LHCN-M2 (cell line): ENCODE measurements around the gene TRMU. TPM values are rescaled to one million over a fixed set of nuclear protein-coding genes. Genes with fewer than 3 reads are reported as not detected.

ENCODE experiments used
- DNase-seq: peaks from one replicate; pipeline ENCODE4 v3.0.0-alpha.2; 2012; ENCODE audit warnings: low read depth
- total RNA-seq: library from RNA; depleted of rRNA; stranded (reverse); fragments of >200 nt; gene quantifications from 2 replicates; pipeline ENCODE4 v1.2.3, GENCODE V29; 2014

The TRMU gene
- total RNA-seq, 1 experiment from 2014 or later: 53.6 TPM

DNA sequence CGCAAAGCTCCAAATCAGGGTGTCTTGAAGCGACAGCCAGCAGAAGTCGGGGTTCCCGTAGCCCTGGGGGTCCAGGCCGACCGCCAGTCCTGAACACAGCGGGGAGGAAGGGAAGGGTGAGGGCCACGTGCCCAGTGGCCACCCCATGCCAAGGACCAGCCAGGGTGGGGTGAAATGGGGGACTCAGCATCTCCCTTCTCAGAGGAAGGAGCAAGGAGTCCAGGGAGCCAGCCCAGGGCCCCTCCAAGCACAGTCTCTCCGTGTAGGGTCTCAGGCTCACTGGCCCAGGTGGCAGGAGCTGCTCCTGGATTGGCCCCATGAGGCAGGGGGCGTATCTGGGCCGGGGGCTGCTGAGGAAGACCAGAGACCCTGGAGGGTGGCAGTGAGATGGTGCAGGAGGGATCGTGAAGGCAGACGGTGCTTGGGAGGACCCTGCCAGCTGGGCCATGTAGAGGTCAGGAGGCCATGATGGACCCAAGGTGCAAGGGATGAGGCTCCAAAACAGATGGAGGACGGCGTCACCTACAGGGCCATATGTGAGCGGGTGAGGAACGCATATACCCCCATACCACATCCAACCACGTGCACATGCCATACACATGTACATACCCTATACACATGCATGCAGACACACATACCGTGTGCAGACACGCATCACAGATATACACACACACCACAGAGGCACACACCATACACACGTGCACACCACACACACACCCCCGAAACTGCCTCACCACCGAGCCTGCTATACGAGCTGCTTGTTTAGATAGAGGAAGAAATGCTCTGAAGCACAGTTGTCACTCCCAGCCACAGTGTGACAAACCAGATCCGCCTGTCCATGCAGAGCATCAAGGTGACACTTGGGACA lies 34.4 kb downstream of the TRMU start:
- DNase-seq: no peak

DNA sequence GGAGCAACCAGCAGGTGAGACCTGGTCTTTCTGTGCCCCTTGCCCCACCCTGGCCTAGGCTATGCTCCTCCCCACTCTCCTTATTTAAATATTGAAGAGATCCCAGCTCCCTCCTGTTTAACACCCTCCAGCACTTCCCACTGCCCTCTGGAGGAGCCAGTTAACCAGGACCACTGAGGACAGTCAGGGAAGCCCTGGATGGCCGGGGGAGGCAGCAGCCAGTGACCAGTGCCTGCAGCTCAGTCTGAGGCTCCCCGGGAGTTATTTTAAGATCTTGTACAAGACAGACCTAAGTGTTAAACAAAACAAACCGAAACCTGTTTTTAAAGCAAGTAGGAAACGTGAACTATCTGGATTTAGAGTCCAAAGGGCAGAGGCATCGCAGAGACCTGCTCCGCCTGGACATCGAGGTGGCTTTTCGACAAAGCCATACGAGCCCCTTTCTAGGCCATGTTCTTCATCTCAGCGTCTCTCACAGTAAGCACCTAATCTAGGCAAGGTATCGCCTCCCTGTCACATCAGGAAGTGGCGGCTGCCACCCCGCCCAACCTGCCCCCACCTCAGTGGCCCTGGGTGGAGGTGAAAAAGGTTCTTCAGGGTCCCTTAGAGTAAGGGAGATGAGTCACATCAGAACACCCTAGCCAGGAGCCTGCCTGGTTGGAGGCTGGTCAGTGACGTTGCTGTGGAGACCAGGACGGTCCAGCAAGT lies 35.2 kb downstream of the TRMU start:
- DNase-seq: no peak

DNA sequence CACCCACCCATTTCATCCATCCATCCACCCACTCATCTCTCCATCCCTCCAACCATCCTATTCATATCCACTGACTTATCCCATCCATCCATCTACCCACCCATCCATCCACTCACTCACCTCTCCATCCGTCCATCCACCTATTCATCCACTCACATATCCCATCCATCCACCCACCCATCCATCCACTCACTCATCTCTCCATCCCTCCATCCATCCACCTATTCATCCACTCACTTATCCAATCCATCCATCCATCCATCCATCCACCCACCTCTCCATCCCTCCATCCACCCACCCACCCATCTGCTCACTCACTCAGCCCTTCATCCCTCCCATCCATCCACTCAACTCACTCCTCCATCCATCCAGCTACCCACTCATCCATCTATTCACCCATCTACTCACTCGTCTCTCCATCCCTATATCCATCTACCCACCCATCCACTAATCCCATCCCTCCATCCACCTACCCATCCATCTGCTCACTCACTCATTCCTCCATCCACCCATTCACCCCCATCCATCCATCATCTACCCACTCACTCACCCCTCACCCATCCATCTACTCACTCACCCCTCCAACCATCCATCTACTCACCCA lies 36.2 kb downstream of the TRMU start:
- no peak for DNase-seq

DNA sequence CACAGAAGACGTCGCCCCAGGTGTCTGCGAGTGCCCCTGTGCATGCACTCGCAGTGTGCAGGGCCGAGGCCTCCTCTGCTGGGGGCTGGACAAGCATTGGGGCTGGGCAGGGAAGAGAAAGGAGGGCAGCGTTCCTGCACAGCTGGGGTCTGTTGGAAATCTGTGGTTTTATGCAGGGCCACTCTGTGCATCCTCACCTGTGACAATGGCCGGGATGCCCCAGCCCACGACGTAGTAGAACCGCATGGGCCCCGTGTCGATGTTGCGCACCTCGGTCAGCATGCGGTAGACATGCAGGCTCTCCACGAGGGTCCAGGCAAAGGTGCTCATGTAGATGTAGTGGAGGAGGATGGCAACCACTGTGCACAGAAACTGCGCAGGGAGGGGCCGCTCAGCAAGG lies 37.2 kb downstream of the TRMU start:
- no peak for DNase-seq

DNA sequence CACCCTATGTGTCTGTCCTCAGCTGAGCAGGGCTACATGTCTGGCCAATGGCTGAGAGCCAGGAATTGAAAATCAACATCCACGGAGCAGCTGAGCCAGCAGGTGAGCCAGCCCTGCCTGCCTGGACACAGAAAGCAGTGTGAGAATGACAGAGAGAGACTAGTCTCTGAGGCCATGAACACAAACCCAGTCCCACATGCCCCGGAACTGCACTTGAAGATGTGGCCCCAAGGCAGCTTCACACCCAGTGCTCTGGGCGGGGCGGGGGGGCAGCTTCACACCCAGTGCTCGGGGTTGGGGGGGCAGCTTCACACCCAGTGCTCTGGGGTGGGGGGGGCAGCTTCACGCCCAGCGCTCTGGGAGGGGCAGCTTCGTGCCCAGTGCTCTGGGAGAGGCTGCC lies 37.6 kb downstream of the TRMU start:
- DNase-seq: no peak

DNA sequence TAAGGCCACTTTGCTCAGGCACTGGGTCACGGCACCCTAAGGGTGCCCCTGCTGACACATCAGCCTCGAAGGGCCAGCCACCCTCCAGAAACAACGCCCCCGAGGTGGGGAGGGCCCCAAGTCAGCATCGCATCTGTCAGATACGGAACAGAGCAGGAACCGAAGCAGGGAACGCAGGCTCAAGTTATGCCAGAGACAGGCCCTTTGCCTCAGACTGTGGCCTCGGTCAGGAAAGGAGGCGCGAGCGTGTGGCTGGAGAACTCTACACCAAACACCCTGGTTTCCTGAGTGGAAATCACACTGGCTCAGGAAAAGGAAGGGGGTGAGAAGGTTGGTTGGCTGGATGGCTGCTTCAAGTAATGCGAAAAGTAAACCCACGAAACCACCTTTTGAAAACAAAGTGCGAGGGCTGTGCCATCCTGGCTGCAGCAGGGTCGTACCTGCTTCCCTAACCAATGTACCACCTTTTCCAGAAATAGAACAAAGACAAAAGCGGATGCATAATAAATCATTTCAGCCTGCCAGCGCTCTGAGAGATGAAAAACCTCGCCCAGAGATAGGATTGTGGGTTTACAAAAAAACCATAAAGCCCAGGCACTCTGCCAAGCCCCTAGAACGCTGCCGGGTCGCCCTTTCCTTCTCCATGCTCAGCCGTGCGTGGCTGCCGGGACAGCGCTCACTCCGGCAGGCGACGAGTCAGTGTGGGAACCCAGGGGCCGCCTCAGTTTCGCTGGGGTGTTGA lies 38.6 kb downstream of the TRMU start:
- DNase-seq: no peak

DNA sequence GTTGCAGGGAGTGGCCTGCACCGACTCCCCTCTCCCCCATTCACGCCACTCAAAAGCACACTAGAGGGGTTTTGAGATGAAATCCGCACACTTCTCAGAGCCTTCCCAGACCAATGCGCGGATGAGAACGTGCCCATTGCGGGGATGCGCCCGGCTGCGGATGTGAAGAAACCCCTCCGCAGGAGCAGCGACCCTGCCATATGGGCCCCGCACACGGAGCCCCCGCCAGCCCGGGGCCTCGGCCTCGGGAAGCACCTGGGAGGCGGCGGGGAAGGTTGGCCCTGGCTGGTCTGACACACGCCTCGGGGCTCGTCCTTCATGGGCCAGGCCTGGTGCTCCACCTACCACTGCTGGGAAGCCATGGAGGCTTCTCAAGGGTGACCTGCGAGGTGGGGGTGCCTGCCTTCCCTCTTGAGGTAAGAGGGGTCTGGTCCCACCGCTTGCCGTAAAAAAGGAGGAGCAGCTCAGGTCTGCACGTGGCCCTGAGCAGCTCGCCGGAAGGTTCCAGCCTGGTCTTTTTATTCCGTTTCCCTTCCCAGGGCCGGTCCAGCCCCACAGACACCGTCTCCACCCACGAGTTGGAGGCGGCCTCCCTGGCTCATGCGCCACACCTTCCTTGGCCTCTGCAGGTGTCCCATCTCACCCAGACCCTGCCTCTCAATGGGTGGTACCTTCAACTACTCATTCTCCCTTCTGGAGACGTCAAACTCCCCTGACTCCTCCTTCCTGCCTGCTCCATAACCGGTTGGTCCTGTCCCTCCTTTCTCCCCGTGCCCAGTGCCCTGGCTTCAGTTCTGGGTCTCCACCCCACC lies 39.4 kb downstream of the TRMU start:
- DNase-seq: no peak

DNA sequence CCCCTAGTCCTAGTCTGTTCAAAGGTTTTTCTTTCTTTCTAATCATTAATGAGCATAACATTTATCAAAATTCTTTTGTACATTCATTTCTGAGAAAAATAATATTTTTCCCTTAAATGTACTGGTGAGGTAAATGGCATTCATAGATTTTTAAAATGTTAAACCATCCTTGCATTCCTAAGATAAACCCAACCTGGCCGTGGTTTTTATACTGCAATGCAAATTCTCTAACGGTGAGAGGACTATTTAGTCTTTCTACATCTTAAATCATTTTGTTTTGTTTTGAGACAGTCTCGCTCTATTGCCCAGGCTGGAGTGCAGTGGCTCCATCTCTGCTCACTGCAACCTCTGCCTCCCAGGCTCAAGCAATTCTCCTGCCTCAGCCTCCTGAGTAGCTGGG lies 40.6 kb downstream of the TRMU start:
- no peak for DNase-seq

DNA sequence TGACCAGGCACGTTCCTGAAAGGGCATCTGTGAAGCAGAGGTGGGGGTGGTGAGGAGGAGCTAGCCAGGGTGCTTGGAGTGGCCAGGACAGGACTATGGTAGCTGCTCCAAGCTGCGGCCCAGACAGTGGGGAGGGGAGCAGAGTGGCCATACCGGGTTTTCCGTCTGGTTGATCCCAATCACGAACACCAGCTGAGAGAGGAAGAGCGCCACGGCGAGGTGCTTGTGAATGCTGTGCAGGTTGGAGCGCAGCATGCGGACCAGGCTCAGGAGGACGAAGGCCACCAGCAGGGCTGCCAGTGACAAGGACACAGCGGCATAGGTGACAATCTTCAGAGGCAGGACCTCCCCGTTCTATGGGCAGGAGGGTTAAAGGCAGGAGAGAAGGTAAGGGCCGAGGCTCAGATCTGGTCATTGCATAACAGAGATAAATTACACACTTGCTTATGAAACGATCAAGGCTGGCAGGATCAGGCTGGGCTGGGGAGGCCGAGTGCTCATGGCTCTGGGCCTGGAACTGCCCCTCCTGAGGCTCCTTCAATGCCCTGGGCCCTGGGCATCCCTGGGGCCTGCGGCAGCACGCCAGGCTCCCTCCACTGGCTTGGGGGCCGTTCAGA lies 41.5 kb downstream of the TRMU start:
- DNase-seq: no peak

DNA sequence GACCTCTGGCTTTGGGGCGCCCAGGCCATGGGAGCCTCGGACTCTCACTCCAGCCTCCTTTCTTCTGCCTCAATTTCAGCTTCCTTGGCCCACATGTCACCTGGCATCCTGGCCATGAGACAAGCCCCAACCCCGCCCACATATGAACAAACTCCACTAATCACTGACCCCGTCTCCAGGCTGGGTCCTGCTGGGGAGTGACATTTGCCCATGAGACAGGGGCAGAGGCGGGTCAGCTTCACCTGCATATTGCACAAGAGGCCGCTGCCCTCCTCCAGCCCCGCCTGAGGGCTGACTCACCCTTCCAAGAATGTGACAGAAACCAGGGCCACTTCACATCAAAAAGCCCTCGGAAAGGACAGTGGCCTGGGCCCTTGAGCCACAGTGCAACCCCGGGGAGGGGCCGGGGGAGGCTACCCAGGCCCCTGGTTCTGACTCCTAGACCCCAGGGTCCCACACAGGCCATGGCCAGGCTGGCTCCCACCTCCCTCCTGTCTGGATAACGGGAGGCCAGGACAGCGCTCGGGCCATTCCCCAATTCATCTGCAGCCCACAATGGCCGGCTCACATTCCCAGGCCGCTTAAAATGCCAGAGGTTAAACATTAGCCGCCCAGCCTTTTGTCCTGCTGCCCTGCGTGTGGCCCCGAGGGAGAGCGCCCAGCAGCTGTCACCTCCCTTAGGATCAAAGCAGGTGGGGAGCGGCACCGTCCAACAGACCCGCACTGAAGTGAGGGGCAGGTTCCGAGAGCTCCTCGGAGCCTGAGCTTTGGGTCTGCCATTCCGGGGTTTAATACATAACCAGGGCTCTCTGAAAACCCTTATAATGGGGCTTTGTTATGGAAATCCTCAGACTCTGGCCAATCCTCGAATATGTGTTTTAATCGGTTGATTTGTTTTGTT lies 42.3 kb downstream of the TRMU start:
- no peak for DNase-seq

DNA sequence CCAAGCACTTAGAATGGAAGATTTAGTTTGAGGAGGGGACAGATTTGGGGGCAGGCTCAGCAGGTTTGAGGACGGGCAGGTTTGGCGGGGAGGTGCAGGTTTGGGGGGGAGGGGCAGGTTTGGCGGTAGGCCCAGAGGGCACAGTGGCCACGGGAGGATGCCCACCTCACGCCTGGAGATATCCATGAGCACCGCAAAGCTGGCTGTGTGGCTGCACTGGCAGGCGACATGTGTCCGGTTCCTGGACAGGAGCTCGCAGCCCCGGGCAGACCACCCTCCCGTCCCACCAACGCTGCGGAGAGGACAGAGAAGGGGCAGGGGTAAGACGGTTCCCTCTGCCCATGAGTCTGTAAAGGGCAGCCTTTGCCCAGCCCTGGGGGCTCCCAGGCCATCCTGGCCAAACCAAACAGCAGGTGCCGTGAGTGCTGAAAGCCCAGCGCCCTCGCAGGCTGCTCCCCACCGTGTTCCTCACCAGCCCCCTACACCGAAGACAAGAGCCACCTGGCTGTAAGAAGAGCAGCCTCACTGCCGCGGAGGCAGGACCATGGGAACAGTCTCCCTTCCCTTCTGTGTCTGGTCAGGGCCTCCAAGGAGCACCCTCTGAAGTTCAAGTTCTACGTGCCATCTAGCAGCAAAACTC lies 43.0 kb downstream of the TRMU start:
- no peak for DNase-seq

DNA sequence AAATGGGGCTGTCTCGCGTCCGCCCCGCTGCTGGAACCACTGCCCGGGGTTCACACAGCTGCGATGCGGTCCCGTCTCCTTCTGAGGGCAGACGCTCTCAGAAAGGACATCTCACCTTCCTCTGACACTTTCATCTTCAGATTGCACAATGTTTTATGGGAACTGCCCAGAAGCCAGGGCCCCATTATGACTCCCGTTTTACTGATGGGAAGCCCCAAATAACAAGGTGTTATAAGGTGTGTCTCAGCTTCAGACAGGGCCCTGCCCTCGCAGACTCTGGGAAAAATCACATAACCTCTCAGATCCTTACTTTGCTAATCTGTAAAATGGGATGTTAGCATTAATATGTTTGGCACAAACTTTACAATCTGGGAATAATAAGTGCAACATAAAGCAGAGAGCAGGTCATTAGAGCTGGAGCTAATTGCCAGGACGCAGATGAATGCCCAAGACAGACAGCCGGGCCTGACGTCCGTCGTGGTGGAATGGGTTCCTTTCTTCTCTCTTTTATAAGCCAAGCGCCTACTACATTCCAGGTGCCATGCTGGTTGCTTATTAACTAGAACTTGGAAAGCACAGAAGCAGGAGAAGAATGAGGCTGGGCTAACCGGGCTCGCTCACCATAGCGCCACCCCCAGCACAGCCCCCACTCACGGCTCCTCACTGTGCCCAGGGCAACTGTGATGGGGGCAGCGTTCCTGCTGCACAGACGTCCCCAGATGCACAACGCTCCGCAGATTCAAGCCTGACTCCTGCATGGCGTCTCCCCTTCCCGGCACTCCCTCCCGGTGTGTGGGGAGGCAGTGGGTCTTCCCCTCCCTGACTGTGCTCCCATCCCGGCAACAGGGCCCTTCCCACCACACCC lies 43.8 kb downstream of the TRMU start:
- DNase-seq: no peak

DNA sequence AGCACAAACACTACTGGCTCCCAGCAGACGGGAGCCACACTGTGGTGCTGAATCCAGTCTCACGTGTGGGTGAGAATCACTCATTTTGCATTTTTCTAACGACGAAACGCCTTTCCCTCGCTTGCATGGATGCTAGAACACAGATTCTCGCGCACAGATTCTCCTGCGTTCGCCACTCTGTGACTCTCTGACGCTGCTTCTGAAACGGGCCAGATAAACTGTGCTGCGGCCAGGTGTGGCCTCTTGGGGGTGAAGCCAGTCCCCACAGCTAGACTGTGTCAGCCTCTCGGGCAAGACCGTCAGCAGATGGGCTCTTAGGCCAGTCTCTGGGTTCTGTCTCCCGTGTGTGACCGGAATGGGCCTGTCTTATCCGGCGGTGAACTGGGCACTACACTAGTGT lies 44.6 kb downstream of the TRMU start:
- no peak for DNase-seq

DNA sequence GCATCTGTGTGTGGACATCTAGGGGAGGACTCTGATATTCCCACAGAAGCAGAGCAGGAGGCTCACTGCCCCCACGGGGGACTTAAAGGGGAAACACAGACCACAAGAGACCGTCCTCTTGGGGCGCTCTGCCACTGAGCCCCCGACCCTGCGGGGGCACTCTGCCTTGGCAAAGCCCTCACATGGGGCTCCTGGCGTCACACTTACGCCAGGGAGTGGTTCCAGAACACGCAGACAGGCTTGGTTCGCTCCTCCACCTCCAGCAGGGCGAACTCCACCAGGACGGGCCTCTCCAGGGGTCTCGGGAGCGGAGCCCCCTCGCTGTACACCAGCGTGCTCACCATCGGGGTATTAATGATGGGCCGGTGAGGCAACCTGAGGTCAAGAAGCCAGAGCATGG lies 45.1 kb downstream of the TRMU start:
- DNase-seq: no peak

DNA sequence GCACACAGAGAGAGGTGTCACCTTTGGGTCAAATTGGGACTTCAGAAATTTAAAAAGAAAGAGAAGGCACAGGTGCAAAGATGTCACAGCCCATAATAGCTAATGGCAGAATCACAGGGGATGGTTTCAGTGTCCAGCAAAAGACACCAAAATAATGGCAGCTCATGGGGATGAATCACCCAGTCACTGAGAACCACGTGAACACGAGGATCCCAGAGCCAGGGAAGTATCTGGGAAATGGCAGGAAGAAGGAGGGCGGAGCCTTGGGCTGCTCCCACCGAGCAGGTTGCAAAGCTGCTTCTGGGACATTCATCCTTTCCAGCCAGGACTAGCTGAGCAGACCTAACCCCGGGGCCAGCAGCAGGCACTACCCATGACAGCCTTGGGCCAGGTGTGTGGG lies 45.6 kb downstream of the TRMU start:
- DNase-seq: peak; percentile 5

DNA sequence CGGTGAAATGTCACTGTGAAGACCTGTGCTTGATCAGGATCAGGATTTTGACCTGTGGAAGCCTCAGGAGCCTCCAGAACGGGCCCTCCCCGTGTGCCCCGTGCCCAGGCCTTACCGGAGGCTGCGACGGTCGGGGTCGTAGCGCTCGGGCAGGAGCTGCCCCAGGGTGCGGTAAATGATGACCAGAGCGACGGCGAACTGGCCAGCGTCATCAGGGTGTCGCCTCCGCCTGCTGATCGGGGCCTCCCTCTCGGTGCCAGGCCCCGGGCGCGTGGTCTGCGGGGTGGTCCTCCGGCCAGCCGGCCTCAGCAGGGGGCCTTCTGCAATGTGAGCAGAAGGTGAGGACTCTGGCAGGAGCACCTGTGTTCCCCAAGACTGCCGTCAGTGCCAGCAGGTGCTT lies 46.2 kb downstream of the TRMU start:
- DNase-seq: no peak

DNA sequence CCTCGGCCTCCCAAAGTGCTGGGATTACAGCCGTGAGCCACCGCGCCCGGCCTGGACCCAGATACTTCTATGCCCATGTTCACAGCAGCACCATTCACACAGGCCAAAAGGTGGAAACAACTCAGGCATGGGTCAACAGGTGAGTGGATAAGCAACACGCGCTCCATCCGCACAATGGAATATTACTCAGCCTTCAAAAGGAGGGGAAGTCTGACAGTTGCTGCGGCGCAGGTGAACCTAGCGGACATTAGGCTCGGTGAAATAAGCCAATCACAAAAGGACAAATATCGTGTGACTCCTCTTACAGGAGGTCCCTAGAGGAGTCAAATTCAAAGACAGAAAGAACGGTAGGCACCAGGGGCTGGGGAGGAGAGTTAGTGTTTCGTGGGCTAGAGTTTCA lies 47.0 kb downstream of the TRMU start:
- DNase-seq: no peak

DNA sequence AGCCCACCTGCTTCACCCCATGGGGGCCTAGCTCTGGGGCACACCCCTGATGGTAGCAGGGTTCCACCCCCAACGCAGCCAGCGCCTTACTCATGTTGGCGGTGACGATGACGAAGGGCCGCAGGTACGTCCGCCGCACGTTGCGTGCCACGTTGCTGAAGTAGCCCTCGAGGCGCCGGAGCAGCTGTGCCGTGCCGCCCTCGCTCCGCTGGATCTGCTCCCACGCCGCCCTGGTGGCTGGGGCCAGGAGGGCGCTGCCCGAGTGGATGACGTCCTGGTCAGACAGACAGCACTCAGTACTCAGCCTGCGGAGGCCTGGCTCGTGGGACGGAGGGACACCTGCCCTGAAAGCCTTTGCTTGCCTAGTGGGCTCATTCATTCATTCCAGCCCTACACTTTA lies 50.8 kb downstream of the TRMU start:
- DNase-seq: no peak
